Occipital lobe (tissue), 2 donors: Measurements from ENCODE around the gene LY6G6D. TPM values are rescaled to one million over a fixed set of nuclear protein-coding genes. Genes with fewer than 3 reads are reported as not detected.
A peak's percentile ranks its signal among the peaks of the same experiment; 100 is the strongest.

Experiments
- DNase-seq: peaks from one replicate; lab custom pipeline; 2025; lab: John Stamatoyannopoulos, UW
- total RNA-seq: library from RNA; depleted of rRNA; stranded (reverse); fragments of >200 nt; gene quantifications from one replicate; pipeline ENCODE4 v1.2.3, GENCODE V29; 2014

LY6G6D gene, protein sequence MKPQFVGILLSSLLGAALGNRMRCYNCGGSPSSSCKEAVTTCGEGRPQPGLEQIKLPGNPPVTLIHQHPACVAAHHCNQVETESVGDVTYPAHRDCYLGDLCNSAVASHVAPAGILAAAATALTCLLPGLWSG
- not detected for total RNA-seq

DNA sequence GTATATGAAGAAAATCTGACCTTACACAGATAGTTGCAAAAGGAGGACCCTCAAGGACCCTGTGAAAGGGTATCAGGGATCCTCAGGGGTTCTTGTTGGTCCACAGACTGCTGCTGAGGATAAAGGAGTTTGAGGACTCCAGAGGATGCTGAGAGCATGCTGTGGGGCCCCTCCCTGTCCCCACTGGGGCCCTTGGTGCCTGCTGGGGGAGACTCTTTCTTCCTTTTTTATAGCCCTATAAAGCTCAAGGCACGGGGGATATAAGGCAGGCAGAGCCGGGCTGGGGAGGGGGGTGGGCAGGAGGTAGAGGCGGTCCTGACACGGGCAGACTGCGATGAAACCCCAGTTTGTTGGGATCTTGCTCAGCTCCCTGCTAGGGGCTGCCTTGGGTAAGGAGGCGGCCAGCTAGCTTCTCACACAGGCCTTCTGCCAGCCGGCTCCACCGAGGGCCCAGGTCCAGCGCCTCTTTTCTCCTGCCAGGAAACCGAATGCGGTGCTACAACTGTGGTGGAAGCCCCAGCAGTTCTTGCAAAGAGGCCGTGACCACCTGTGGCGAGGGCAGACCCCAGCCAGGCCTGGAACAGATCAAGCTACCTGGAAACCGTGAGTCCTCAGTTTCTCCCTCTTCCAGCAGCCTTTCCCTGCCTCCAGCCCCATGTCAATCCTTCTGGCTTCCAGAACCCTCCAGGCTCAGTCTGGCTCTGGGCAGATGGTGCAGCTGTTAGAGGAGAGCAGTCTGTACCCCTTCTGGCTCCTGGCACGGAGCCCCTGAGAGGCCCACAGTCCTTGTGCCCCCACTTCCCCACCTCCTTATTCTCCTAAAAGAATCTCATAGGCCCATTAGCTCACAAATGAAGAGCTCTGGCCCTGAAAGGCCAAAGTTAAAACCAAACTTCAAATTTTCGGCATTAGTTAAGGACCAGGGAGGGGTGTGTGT is at the start of gene LY6G6D:
Gene LY6G6D (plus strand): TSS at position 327 of the 937 bp plus-strand sequence. CDS start 8 bp downstream, at position 335.
- no peak for DNase-seq

DNA sequence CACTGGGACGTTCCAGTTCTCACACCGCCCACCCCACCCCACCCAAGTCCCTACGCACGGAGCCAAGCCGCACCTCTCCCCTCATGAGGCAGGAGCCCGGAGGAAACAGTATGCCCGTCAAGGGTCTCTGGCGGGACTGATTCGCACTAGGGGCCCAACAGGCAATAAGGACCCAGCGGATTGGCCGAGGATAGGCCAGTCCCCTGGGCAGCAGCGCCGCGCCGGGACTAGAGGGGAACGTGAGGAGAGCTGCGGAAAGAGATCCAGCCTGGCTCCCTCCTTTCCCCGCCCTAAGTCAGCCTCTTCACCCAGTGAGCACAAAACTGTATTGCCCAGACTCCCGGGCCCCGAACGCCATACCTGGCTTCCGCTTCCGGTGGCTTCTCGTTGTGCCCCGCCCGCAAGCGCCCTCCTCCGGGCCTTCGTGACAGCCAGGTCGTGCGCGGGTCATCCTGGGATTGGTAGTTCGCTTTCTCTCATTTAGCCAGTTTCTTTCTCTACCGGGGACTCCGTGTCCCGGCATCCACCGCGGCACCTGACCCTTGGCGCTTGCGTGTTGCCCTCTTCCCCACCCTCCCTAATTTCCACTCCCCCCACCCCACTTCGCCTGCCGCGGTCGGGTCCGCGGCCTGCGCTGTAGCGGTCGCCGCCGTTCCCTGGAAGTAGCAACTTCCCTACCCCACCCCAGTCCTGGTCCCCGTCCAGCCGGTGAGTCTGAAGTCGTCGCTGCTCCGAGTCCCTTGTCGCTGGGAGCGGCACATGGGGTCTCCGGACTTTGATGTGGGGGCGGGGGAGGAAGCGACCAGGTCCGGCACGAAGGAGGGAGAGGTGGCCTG is 49.4 kb upstream of the LY6G6D start, which contains the start of gene CSNK2B:
Gene CSNK2B (plus strand): TSS at position 580 of the 836 bp plus-strand sequence. CDS start 752 bp downstream, outside the sequence.
- peak; percentile 97 for DNase-seq

DNA sequence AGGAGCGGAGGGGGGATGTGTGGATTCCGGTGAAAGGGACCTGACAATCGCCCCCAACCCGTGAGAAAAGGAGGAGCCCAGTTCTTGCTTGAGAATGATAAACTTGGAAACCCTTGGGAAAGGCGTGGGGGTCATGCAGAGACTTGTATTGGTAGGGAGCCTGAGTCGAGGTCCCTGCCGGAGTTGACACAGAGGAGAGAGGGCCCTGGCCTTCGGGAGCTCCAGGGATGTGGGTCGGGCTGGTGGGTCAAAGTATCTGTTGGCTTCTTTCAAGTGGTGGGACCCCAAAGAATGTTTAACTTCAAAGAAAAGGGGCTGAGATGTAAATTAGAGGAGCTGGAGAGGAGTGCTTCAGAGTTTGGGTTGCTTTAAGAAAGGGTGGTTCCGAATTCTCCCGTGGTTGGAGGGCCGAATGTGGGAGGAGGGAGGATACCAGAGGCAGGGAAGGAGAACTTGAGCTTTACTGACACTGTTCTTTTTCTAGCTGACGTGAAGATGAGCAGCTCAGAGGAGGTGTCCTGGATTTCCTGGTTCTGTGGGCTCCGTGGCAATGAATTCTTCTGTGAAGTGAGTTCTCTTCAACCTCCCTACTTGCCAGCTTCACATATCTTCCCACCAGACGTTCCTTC is 48.7 kb upstream of the LY6G6D start:
- DNase-seq, result no peak

GRCh38 chr6:31669676-31670075 is 45.5 kb upstream of the LY6G6D start, which contains the start of gene LY6G5B:
LY6G5B (plus strand) TSS chr6:31669976; CDS start chr6:31670951, 975 bp downstream.
- DNase-seq, result no peak

DNA sequence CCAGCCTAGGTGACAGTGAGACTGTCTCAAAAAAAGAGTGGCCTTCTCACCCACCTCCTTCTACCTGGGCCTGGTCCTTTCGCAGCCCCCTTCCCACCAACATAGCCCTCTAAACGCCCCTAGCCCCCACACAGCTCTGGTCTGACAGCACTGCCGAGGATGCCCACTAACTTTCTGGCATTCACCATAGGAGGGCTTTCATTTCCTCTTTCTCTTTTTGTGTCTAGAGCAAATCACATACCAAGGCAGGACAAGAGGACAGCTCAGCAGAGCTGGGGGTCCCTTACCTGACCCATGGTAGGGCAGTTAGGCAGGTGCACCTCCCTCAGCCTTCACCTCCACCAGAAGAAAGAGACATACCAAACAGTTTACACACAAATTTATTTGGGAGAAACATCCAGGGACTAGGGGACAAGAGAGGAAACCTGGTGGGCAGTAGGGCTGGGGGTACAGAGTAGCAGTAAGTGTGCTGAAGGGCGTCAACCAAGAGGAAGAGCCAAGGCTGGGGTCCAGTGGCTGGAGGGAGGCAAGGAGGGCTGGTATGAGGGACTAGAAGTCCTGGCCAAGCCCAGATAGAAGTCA is 38.7 kb upstream of the LY6G6D start:
- DNase-seq, result no peak

DNA sequence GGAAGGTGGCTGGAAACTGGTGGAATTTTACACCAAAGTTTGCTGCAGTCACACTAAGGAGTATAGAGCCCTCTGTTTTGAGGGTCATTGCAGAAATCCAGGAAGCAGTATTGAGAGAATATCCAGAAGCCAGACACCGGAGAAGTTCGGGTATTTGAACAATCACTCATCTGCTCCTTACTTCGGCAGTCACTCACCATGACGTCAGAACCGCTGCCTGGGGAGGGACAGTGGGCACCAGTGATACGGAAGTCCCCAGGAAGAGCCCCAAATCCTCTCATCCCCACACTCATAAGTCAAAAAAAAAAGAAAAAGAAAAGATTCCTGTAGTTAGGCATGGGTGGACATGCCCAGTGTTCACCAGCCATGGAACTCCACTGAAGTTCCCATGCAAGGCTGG is 38.2 kb upstream of the LY6G6D start:
- no peak for DNase-seq

- DNase-seq, result no peak
These were observed 37.2 kb upstream of the LY6G6D start for GRCh38 chr6:31677955-31678354.

- peak; percentile 77 for DNase-seq
These were observed 34.7 kb upstream of the LY6G6D start, which contains the start of gene LY6G5C for GRCh38 chr6:31680226-31681134. LY6G5C (minus strand) TSS chr6:31681067; CDS start chr6:31680373, 694 bp downstream.

- DNase-seq, result no peak
These were observed 33.9 kb upstream of the LY6G6D start for GRCh38 chr6:31681135-31681671.

- DNase-seq, result no peak
These were observed 31.6 kb upstream of the LY6G6D start for GRCh38 chr6:31683591-31683990.

GRCh38 chr6:31686483-31686882 is 28.7 kb upstream of the LY6G6D start:
- DNase-seq, result no peak

DNA sequence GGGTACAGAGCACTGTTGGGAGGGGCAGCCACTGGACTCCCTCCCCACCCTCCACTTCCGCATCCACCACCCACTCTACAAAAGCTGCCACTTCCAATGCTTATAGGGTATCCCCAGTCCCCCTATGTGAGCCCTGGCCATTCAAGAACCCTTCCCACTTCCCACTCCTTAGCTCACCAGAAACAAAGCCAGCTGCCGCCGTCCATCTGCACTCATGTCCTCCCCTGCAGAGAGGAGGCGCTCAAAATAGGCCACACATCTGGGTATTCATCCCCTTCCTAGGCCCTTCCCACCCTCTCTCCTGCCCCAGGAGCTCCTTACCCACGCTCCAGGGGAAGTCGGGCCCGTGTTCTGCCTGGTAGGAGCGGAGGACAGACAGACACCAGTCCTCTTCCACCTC is 27.8 kb upstream of the LY6G6D start:
- DNase-seq, result no peak

DNA sequence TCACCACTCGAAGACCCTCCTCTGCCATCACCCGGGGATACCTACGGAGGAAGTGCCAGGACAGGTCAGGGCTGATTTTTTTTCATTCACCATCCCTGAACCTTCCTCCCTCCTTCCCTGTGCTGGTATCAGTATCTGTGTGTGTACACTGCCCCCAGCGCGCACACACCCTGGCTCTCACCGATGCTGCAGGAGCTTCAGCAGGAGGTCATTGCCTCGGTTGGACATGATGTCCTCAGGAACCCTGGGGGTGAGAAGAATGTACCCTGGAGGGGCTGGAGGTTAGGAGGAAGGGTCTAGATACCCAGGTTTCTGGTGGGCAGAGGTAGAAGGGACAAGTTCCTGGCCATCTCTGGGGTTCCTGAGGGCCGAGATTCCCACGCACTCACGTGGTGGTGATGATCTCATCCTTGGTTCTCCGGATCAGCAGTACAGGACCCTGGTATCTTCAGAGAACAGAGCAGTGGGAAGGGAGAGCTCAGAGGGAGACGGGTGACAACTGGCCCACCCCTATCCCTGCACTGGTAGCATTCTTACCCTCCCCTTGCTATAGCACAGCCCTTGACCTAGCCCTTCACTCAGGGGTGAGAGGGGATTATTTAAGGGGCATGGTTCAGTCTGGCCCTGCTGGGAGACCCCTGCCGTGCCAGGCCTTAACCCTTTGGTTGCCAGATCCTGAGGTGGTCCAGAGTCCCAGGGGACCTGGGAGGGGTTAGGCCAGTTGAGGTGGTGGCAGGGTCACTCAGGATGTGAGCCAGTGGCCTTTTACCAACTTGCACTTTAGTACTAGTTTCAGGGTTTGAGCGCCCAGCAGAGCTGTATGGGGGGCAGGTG is 27.1 kb upstream of the LY6G6D start:
- no peak for DNase-seq

DNA sequence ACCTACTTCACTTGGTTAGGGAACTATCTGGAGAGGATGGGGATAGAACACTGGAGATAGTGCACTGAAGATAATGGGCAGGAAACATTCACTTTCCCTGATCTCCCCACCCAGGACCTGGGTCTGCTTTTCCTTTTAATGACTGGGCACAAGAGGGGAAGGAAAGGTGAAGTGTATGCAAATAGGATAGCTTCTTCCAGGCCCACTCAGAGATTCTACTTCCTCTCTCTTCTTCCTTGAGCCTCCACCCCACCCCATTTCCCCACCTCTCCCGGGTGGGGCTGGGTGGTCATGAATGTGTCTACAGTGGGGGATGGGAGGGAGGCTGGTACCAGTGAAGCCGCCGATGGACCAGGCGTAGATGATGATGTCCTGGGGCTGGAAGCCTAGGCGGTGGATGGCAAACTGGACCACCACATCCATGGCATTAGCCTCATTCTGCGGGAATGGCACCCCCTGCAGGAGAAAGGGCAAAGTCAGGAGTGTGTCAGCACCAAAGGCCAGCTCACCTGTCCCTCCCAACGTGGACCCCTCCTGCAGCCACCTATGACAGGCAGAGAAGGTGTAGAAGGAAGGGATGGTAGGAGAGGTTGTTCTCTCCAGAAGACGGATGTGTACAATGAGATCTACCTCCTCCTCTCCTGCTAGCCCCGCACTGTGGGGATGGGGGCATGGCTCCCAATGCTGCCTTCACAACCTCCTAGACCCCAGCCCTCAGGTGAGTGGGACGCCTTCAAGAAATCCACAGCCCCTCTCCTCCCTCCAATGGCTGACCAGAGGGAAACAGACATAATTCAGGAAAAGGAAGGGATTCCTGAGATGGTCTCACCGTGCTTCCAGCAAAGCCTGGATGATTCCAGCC is 25.7 kb upstream of the LY6G6D start:
- DNase-seq, result no peak

- DNase-seq, result no peak
These were observed 24.7 kb upstream of the LY6G6D start for GRCh38 chr6:31690231-31691077.

DNA sequence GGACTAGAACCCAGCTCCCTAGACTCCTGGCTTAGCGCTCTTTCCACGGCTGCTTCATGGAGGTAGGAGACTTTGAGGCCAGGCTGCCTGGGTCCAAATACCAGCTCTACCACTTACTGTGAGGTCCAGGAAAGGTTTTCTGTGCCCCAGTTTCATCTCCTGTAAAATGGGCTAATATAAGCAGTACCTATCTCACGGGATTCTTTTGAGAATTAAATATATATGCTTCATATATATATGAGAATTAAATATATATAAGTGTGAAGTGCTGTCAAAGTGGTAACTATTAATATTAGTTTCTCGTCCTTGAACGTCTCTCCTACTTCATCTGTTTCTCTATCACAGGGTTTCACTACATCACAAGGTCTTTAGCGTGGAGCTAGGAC is 24.1 kb upstream of the LY6G6D start:
- no peak for DNase-seq
